GM19240 (cell line): ENCODE measurements around the gene PITX1.
"Not testable (repeated sequence)": the region's sequence is repeated elsewhere in the genome, so short reads cannot be mapped to it uniquely, and the experiment has no call there.

Source experiments
- DNase-seq: peaks from one replicate; pipeline ENCODE4 v3.0.0; 2011; ENCODE audit warnings: low spot score; ENCODE audit not compliant: insufficient read length

Gene PITX1

DNA sequence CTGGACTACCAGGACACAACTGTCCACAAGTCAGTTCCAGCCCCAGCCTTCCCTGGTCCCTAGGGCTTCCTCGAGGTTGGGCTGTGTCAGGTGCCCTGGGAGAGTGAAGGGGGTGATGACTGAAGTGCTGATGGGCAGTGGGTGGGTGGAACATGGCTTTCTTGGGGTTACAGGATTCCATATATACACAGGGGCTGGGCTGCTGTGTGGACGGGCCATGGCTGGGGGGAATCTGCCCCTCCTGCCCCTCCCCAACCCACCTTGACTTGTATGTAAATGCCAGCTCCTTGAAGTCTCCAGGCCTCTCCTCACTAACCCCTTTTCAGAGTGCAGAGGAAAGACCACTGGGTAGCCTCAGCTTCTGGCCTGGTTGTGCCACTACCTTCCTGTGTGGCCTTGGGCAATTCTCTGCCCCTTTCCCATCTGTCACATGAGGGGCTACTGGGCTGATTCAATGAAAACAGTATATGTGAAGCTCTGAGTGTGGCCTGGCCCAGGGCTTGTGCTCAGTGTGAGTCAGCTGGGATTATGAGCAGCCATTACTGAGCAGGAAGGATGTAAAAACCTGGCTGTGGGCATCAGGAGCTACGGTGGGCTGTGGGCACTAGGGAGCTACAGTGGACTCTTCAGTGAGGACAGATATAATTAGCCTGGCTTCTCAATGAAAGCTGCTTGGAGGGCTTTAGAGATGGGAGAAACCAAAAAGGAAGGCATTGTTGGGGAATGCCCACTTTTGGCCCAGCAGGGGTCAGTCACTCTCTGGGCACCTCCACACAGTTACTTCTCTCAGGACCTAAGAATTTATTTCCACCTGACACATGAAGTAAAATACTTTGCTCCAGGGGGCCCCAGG lies 23.3 kb downstream of the PITX1 start:
- DNase-seq, result no peak

DNA sequence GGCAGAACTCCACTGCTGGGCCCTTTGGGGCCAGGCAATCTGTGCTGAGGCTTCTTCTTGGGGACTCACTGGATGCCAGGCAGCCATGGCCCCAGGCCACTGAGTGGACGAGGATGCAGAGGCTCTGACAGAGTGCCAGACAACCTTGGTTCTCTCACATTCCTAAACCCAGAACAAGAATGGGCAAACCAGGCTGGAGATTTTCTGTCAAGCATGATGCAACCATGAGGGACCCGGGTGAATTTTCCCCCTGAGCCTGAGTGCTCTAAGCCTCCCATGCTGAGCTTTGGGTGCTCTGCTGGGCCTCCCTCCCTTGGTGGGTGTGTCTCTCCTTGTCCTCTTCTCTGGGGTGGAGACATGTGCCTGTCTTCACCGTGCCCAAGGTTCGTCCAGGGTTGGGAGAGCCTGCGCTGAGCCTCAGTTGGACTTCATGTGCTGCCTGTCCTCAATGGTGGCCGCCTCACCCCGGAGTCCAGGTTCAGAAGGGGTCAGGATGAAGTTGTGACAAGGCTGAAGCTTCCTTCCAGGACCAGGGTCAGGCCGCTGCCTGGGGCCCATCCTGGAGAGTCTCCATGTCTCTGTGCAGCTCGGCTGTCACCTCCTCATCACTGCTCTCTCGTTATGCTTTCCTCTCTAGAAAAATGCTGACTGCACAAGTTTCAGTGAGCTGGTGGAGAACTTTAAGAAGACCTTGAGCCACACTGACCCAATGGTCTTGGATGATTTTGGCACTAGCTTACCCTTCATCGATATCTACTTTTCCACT lies 24.1 kb downstream of the PITX1 start:
- DNase-seq, result no peak

DNA sequence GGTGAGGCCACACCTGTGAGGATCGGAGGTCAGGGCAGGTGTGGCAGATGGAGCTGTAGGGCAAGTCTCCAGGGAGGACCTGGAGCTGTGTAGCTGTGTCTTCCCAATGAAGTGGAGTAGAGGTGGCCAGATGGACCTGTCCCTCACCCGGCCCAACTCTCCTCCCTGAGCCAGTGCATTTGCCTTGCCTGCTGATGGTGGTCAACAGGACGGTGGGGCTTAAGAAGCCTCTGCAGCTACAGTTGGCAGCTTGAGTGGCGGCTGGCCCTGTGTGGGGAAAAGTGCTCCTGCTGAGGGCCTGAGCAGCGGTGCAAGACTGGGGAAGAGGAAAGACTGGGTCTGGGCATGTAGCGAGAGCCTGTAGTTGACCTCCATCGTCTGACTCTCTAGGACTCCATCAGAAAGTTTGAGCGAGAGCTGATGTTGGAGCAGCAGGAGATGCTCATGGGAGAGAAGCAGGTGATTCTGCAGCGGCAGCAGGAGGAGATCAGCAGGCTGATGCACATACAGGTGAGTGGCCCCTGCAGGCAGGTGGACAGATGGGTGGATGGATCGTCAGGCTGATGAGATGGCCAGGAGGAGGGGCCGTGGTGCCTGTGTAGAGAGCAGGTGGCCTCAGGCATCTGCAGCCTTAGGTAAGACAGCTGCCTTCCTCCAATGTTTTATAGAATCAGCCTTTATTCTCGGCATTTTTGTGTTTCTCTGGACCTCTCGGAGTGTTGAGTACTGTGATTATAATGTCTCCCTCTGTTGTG lies 24.9 kb downstream of the PITX1 start:
- DNase-seq, result no peak

DNA sequence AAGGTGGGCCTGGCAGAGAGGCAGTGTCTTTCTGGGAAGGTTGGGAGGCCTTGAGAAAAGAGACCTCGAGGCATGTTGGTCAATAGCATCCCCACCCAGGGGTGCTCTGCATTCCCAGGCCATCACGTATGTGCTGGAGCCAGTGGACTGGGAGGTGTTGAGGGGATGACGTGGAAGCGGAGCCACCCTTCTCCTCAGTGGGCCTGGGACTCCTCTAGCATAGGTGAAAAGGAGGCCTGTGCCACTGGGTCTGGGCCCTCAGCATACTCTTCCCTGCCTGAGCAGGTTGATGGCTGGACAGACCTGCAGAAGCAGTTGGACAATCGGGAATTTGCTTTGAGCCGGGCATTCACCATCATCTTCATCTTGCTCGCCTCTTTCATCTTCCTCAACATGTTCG lies 25.5 kb downstream of the PITX1 start:
- no peak for DNase-seq

DNA sequence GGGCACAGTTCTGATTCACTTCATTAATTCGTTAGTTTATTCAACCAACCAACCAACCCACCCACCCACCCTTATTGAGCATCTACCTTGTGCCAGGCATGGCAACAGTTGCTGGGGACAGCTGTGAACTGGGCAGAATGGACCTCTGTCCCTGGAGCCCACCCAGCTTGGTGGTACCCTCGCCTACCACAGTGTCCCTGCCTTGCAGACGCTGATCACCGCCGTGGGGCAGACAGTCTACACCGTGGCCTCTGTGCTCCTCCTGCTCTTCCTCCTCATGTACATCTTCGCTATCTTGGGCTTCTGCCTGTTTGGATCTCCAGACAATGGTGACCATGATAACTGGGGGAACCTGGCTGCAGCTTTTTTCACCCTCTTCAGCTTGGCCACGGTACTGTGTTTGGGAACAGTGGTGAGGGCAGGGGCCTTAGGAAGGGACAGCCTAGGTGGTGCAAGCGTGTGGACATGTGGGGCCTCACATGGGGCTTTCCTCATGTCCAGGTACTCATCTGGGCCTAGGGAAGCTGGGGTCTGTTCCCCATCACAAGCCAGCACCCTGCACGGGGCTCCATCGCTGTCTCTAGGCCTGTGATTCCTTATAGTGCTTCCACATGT lies 26.2 kb downstream of the PITX1 start:
- DNase-seq, result no peak

DNA sequence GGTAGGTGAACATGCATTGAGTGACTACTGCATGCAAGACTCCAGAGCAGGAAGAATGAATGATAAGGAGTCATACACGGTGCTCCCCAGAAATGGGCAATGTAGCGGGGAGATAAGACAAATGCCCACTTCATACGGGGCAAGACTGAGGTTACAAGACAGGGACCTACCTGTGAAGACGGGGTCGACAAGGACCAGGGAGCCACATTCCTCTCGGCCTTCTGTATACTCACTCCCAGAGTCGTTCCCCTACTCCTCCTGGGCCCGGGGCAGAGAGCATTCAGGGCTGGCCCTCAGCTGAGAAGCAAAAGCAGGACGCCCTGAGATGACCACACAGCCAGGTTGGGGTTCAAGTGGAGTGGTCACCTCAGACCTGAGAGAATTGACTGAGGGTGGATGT lies 26.7 kb downstream of the PITX1 start:
- DNase-seq, result no peak

DNA sequence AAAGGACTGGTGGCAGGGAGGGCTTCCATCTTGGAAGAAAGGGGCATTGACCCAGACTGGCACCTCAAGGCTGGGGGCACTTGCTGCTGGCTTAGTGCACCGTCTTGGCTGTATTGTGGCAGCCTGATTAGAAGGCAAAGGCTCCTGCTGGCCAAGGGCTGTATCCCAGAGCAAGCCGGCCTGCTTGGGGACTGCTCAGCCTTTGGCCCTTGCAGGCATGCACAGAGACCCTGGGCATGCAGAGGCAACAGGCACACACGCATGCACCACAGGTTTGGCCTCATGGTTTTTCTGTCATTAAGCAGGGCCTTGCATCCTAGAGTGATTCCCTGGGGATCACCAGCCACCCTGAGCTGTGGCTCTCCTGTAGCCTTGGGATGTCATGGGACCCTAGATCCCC lies 29.0 kb downstream of the PITX1 start:
- DNase-seq, result no peak

DNA sequence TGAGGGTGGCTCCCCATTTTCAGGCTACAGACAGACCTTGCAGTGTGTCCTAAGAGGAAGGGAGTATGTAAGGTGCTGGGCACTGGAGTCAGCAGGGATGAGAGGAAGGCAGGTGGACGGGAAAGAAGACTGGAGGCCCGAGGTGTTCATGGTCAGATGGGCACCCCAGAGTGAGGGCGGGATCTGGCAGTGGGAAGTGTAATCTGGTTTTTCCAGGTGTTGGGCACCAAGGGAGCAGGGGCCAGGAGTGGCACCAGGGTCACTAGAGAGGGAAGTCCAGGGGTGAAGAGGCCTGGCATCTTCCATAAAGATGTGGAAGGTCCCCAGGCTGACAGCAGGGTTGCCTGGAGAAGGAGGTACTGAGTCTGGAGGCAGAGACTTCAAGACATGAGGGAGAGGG lies 29.7 kb downstream of the PITX1 start:
- DNase-seq, result no peak

DNA sequence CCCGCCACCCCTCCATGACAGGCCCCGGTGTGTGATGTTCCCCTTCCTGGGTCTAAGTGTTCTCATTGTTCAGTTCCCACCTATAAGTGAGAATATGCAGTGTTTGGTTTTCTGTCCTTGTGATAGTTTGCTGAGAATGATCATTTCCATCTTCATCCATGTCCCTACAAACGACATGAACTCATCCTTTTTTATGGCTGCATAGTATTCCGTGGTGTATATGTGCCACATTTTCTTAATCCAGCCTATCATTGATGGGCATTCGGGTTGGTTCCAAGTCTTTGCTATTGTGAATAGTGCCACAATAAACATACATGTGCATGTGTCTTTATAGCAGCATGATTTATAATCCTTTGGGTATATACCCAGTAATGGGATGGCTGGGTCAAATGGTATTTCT lies 36.0 kb downstream of the PITX1 start:
- not testable (repeated sequence) for DNase-seq

DNA sequence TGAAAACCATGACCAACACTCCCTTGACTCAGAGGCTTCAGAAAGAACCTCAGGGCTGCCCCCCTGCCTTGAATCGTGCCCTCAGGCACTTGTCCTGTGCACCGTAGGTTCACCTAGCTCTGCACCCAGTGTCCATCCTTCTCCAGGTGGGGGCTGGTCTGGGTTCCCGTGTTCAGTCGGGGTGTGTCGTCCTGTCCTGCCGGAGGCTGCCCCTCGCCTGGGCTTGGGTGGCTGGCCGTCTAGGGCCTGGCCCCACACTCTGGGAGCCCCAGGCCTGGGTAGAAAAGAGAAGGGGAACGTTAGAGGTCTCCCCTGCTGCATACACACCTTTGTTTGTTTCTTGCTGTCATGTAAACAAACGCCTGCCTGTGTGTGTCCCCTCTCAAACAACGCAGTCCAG lies 37.0 kb downstream of the PITX1 start:
- no peak for DNase-seq

DNA sequence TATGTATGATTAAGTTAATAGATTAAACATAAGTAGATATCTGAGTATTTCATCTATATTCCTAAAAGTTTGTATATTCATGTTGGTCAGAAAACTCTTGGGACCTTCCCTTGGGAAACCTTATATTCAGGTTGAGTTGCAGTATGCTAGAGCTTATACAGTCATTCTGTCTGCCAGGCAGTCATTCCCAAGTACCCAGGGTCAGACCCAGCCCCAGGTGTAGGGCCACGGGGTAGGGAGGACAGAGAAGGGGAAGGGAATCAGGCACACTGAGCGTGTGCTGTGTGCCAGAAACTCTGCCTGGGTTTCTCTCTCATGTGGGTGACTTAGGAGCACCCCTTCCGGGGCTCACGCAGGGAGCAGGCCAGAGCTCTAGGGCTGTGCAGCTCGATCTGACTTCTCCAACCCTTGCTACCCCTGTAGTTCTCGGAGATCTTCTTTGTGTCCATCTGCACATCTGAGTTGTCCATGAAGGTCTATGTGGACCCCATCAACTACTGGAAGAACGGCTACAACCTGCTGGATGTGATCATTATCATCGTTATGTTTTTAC lies 38.1 kb downstream of the PITX1 start:
- DNase-seq, result no peak

DNA sequence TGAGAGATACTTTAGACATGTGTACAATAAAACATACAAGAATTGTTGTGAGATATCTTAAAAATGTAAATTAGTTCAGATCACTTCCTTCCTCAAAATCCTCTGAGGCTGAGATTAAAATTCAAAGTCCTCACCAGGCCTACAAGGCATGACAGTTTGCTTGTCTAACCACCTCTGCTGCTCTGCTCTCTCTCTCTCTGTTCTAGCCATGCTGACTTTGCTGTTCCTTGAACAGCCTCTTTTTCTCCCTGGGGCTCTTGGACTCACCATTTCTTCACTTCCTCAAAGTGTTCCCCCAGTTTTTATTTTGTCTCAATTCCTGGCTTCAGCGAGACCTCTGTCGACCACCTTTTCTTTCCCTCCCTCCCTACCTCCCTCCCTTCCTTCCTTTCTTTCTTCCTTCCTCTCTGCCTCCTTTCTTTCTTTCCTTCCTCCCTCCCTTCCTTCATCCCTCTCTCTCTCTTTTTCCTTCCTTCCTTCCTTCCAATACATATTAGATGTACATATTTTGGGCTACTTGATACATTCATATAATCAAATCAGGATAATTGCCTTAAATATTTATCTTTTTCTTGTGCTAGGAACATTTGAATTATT lies 39.4 kb downstream of the PITX1 start:
- DNase-seq, result no peak

DNA sequence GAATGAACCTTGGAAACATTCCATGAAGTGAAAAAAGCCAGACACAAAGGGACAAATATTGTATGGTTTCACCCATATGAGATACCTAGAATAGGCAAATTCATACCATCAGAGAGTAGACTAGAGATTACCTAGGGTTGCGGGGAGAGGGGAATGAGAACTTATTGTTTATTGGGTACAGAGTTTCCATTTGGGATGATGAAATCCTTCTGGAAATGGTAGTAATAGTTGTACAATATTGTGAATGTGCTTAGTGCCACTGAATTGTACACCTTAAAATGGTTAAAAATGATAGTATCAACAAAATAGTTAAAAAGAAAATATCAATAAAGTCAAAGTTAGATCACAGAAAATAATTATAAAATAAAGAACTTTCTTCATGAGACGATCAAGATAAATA lies 40.9 kb downstream of the PITX1 start:
- DNase-seq, result no peak

DNA sequence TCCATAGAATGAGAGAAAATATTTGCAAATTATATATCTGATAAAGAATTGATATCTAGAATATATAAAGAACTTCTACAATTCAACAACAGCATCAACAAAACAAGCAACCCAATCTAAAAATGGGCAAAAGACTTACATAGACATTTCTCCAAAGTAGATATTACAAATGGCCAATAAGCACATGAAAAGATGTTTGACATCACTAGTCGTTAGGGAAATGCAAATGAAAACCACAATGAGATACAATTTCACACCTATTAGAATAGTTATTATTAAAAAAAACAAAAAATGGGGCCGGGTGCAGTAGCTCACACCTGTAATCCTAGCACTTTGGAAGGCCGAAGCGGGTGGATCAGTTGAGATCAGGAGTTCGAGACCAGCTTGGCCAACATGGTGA lies 41.9 kb downstream of the PITX1 start:
- no peak for DNase-seq

DNA sequence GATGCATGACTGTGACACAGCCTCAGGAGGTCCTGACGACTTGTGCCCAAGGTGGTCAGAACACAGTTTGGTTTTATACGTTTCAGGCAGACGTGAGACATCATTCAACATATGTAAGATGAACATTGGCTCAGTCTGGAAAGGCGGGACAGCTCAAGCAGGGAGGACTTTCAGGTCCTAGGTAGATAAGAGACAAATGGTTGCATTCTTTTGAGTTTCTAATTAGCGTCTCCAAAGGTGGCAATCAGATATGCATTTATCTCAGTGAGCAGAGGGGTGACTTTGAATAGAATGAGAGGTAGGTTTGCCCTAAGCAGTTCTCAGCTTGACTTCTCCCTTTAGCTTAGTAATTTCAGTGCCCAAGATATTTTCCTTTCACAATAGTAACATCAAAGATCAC lies 43.8 kb downstream of the PITX1 start:
- not testable (repeated sequence) for DNase-seq

DNA sequence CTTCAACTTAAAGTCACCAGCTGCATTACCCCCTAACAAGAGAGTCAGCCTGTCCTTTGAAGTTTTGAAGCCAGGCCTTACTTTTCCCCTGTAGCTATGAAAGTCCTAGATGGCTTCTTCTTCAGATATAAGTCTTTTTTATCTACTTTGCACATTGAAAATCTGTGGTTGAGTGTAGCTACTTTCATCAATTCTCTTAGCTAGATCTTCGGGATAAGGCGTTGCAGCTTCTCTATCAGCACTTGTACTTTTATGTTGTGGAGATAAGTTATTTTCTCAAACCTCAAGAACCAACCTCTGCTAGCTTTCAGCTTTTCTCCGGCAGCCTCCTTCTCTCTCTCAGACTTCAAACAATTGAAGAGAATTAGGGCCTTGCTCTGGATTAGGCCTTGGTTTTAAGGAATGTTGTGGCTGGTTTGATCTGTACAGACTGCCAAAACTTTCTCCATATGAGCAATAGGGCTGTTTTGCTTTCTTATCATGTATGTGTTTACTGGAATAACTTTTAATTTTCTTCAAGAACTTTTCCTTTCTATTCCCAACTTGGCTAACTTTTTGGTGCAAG lies 44.7 kb downstream of the PITX1 start:
- no peak for DNase-seq

DNA sequence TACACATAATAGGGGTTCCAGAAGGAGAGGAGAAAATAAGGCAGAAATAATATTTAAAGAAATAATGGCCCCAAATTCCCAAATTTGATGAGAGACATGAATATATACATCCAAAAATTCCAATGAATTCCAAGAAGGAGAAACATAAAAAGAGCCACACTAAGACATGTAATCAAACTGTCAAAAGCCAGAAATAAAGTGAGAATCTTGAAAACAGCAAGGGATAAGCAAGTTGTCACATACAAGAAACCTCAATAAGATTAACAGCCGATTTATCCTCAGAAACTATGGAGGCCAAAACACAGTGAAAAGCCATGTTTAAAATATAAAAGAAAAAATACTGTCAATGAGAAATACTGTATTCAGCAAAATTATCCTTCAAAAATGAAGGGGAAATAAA lies 51.8 kb downstream of the PITX1 start:
- no peak for DNase-seq

DNA sequence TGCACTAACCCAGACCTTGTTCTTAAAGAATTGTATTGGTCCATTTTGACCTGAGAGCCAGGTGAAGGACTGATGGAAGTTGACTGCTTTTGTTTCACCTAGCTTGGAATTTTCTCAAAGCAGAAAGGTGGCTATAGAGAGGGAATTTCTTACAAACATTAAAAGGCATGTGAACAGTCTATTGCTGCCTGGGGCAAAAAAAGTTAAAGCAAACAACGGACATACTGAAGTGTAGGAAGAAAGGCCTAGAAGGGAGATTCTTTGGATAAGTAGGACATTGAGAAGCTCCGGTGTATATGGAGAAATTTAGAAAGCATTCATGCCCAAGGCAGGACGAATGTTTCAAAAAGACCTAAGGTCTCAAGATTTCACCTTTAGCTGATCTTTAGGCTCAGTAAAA lies 54.6 kb downstream of the PITX1 start:
- no peak for DNase-seq
